Measurements from ENCODE around the gene KCNN3. TPM values are rescaled to one million over a fixed set of nuclear protein-coding genes. Genes with fewer than 3 reads are reported as not detected.

KCNN3 gene
- total RNA-seq, 1 experiment from 2014 or later, result 0.07 TPM

DNA sequence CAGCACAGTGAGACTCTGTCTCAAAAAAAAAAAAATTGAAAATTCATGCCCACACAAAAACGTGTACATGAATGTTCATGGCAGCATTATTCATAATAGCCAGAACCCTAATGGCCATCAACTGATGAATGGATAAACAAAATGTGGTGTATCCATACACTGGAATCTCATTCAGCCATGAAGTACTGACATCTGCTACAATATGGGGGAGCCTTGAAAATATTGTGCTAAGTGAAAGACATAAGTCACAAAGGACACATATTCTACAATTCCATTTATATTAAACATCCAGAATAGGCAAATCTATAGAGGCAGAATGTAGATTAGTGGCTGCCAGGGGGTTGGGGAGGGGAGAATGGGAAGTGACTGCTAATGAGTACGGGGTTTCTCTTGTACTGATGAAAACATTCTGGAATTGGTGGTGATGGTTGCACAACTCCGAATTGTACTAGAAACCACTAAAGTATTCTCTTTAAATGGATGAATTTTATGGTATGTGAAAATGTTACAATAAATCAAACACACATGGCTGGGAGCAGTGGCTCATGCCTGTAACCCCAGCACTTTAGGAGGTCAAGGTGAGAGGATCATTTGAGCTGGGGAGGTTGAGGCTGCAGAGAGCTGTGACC, 33.0 kb upstream of the KCNN3 start:
- Mint-ChIP-seq H3K4me3 (ENCODE audit: unreplicated experiment) (no peak overlapping the region), H3K27me3 (ENCODE audit: insufficient read depth, unreplicated experiment) (peaks cover 17% of the 10 kb centered on the region), H3K4me1 (ENCODE audit: insufficient read depth, unreplicated experiment) (no peaks in the 10 kb centered on the region), H3K36me3 (ENCODE audit: insufficient read depth, unreplicated experiment) (no peaks in the 10 kb centered on the region), H3K9me3 (ENCODE audit: unreplicated experiment) (no peaks in the 10 kb centered on the region), H3K27ac (ENCODE audit: low read depth, unreplicated experiment) (no peak overlapping the region)
- ChIA-PET CTCF (interaction anchor here (0.6 kb wide), 1 partner anchor 314 kb away, joined by 3 read pairs; no protein-coding TSS in a partner anchor), POLR2A (interaction anchor here (0.5 to 1.5 kb wide), 3 partner anchors 17 to 159 kb away, joined by 3 read pairs; no protein-coding TSS in a partner anchor)
- no TSS peak for BruUV-seq (replicated peaks)
- TF ChIP-seq, protein P1, sequence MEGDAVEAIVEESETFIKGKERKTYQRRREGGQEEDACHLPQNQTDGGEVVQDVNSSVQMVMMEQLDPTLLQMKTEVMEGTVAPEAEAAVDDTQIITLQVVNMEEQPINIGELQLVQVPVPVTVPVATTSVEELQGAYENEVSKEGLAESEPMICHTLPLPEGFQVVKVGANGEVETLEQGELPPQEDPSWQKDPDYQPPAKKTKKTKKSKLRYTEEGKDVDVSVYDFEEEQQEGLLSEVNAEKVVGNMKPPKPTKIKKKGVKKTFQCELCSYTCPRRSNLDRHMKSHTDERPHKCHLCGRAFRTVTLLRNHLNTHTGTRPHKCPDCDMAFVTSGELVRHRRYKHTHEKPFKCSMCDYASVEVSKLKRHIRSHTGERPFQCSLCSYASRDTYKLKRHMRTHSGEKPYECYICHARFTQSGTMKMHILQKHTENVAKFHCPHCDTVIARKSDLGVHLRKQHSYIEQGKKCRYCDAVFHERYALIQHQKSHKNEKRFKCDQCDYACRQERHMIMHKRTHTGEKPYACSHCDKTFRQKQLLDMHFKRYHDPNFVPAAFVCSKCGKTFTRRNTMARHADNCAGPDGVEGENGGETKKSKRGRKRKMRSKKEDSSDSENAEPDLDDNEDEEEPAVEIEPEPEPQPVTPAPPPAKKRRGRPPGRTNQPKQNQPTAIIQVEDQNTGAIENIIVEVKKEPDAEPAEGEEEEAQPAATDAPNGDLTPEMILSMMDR (IDR thresholded peaks at IDR 0.05; ENCODE audit: unreplicated experiment), result no peak
- no peak for DNase-seq (ENCODE audit: unreplicated experiment)
- intact Hi-C loops (cut with micrococcal nuclease), result no loop called here

DNA sequence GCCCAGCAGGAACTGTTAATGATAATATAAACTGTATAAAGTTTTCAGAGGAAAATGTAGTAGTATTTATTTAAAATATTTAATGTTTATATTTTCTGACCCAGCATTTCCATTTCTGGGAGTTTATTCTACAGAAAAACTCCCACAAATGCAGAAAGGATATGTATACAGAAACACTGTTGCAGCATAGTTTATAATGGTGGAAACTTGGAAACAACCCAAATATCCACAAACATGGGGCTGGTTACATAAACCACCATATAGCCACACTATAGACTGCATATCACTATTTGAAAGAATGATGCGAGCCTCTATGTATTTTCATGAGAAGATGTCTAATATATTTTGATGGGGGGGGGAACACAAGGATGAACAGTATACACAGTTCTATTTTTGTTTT, 31.5 kb upstream of the KCNN3 start:
- TF ChIP-seq, protein P1 (IDR thresholded peaks at IDR 0.05; ENCODE audit: unreplicated experiment), result no peak
- POLR2A ChIA-PET, result no interaction called here
- CTCF ChIA-PET, result interaction anchor here (0.6 to 1.5 kb wide), 3 partner anchors 141 to 736 kb away, joined by 3 to 4 read pairs (median 3); no protein-coding TSS in a partner anchor
- Mint-ChIP-seq H3K4me3 (ENCODE audit: unreplicated experiment) (no peak overlapping the region), H3K27ac (ENCODE audit: low read depth, unreplicated experiment) (no peak overlapping the region), H3K27me3 (ENCODE audit: insufficient read depth, unreplicated experiment) (peaks cover 24% of the 10 kb centered on the region), H3K36me3 (ENCODE audit: insufficient read depth, unreplicated experiment) (no peaks in the 10 kb centered on the region), H3K4me1 (ENCODE audit: insufficient read depth, unreplicated experiment) (no peaks in the 10 kb centered on the region), H3K9me3 (ENCODE audit: unreplicated experiment) (no peaks in the 10 kb centered on the region)
- no peak for DNase-seq (ENCODE audit: unreplicated experiment)
- no TSS peak for BruUV-seq (replicated peaks)
- intact Hi-C loops (cut with micrococcal nuclease), result no loop called here

DNA sequence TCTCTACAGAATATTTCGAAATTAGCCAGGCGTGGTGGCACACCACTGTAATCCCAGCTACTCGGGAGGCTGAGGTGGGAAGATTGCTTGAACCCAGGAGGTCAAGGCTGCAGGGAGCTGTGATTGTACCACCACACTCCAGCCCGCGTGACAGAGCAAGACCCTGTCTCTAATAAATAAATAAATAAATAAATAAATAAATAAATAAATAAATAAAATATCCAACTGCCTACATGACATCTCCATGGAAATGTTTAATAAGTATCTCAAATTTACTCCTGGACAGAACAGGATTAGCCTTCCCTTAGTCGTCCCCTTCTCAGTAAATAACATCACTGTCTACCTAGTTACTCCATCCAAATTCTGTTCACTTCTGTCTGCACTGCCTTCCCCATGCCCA, 29.0 kb upstream of the KCNN3 start:
- Mint-ChIP-seq H3K27me3 (ENCODE audit: insufficient read depth, unreplicated experiment) (peaks cover 39% of the 10 kb centered on the region), H3K9me3 (ENCODE audit: unreplicated experiment) (no peaks in the 10 kb centered on the region), H3K4me1 (ENCODE audit: insufficient read depth, unreplicated experiment) (no peaks in the 10 kb centered on the region), H3K36me3 (ENCODE audit: insufficient read depth, unreplicated experiment) (no peaks in the 10 kb centered on the region), H3K4me3 (ENCODE audit: unreplicated experiment) (no peak overlapping the region), H3K27ac (ENCODE audit: low read depth, unreplicated experiment) (no peak overlapping the region)
- no peak for DNase-seq (ENCODE audit: unreplicated experiment)
- ChIA-PET CTCF (no interaction called here), POLR2A (no interaction called here)
- intact Hi-C loops (cut with micrococcal nuclease), result no loop called here
- no TSS peak for BruUV-seq (replicated peaks)
- TF ChIP-seq, protein P1 (IDR thresholded peaks at IDR 0.05; ENCODE audit: unreplicated experiment), result no peak

DNA sequence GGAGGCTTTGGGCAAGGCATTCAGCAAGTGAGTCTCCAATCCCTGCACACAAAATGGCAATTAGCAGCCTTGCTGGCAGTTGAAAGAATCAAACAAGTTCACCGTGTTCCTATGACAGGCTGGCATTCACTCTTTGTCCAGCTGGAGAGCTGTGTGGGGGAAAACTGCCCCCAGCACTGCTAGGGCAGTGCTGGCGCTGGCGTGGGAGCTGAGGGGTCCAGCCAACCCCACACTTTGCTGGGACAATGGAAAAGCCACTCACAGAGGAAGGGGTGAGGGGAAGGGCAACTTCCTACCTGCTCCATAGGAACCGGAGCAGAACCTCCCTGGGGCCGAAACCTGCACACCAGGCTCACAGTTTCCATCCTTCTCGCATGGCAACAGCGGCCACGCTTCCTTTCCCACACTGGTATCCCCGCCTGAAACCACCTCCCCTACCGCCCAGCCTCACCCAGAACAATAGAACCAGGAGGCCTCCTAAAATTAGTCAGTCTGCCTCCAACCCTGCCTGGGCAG, 26.7 kb upstream of the KCNN3 start:
- peaks cover 42% of the 10 kb centered on the region for H3K27me3 Mint-ChIP-seq (ENCODE audit: insufficient read depth, unreplicated experiment)
- no peaks in the 10 kb centered on the region for H3K4me1 Mint-ChIP-seq (ENCODE audit: insufficient read depth, unreplicated experiment)
- no peaks in the 10 kb centered on the region for H3K9me3 Mint-ChIP-seq (ENCODE audit: unreplicated experiment)
- H3K36me3 Mint-ChIP-seq (ENCODE audit: insufficient read depth, unreplicated experiment), result no peaks in the 10 kb centered on the region
- no peak overlapping the region for H3K4me3 Mint-ChIP-seq (ENCODE audit: unreplicated experiment)
- TF ChIP-seq, protein P1 (IDR thresholded peaks at IDR 0.05; ENCODE audit: unreplicated experiment), result no peak
- DNase-seq (ENCODE audit: unreplicated experiment), result no peak
- intact Hi-C loops (cut with micrococcal nuclease), result no loop called here
- BruUV-seq (replicated peaks), result no TSS peak
- CTCF ChIA-PET, result interaction anchor here (0.6 to 2.6 kb wide), 6 partner anchors 15 to 822 kb away, joined by 3 to 9 read pairs (median 4); no protein-coding TSS in a partner anchor
- POLR2A ChIA-PET, result interaction anchor here (0.7 kb wide), 1 partner anchor 41 kb away, joined by 3 read pairs; no protein-coding TSS in a partner anchor
- H3K27ac Mint-ChIP-seq (ENCODE audit: low read depth, unreplicated experiment), result no peak overlapping the region
